SW480 (cell line): Measurements from ENCODE around the gene FAM170B.

Experiments
- DNase-seq: peaks from one replicate; pipeline ENCODE4 v3.0.0-alpha.2; 2016; ENCODE audit warnings: low spot score

The FAM170B gene

DNA sequence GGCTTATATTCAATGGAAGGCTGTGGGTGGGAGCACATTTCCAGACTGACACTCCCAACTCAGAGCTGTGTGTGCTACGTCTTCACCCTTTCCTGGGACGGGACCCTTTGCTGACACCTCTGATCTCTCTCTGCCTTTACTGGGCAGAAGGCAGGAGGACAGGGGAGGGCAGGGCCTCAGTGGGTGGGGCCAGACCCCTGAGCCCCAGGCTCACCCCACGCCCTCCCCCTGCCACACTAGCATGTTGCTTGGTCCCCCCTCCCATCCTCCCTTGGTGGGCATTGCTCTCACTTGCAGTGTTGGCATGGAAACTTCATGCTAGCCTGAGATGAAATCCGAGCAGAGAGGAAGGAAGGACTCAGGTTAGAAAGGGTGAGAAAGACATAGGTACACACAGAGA, 36.0 kb upstream of the FAM170B start:
- DNase-seq, result no peak

DNA sequence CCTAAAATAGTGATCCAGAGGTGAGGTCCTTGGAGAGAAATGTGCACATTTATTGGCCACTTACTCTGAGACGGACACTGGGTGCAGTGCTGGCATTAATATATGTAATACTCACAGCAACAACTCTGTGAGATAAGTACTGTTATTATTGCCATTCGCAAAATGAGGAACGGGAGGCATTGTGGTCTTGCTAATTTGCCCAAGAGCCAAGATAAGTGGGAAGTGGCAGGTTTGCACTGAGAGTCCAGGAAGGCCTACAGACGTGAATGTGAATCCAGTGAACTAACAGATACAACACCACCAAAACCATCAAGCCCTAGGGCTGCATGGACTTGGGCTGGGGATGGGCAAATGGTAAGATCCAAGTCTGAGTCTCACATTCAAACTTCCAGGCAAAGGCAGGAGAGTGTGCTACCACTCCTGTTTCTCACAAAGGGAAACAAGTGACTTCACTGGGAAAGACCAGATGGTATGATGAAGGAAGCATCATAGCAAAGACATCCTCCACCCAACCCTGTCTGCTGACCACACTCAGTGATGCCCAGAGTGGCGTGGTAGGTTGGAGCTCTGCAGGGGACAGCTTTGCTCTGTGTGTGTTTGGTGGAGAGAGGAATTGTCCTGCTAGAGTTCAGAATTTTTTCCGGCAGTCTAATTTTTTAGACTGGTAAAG, 35.1 kb upstream of the FAM170B start:
- no peak for DNase-seq

GRCh38 chr10:49168171-49168540, 34.3 kb upstream of the FAM170B start:
- no peak for DNase-seq

DNA sequence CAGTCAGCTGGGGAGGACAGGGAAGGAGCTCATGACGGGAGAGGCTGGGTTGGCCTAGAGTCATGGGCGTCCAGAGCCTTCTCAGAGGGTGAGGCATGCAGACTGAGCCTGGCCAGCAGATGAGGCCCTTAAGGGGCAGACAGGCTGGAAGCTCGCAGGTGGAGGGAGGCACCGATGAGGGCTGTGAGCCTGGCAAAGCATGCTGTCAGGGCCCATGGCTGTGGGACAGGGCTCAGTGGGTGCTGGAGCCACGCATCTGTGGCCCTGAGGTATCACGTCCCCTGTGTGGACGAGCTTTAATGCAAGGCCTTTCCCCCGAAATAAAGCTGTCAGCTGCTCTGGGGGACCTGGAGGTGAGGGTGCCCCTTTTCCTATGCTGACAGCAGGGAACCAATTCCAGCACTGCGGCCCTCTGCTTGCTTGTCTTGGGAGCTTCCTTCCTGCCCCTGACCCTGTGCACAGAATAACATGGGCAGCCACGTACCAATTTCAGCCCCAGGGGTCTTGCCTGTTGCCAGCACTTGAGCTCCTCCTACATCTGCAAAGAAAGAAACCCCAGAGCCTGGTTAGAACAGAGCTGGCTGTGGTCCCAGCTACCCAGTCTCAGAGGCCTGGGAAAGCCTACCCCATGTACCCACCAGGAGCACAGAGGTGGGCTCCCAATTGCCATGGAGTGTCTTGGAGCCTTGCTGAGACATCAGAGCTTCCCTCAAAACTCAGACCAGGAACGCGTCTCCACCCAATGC, 33.8 kb upstream of the FAM170B start:
- DNase-seq, result no peak

- DNase-seq, result no peak
Observed at GRCh38 chr10:49166484-49167400, 32.9 kb upstream of the FAM170B start.

- no peak for DNase-seq
Observed at GRCh38 chr10:49165821-49166483, 32.1 kb upstream of the FAM170B start.

DNA sequence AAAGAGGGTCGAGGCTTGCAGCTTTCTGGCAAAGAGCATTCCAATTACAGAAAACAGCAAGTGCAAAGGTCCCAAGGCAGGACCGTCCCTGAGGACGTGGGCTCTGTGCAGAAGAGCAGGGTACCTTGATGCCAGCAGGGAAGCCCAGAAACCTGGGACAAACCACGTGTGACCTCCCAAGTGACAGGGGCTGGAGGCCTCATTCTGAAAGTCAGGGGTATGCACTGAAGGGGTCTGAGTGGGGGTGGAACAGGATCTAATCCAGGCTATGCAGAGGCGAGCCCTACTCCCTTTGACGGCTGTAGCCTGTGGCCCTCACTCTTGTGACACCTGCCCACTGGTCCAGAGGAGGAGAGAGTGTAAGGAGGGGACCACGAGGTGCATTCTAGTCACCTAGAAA, 31.4 kb upstream of the FAM170B start:
- no peak for DNase-seq

DNA sequence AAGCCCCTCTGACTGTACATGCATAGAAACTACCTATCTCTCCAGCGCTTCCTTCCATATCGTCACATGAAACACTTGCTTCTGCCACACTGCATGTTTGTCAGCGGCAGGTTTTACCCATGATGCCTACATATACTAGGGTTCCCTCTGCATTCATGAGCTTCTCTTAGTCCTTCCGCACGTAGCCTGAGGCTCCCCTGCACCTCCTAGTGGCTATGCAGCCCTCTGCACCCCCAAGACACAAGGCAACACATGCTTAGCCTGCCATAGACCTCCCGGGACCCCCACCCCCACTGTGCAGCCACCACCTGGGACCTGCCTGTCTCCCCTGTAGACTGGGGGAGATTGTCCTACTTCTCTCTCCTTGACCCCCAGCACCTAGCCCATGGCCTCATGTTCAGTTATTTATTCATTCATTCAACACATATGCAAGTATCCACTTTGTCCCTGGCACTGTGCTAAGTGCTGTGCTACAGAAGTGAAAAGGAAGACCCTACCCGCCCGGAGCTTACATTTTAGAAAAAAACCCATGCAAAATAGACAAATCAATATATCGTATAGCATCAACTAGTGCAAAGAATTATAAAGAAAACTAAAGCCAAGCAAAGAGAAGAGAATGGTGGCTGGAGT, 30.9 kb upstream of the FAM170B start:
- peak; percentile 20 for DNase-seq

GRCh38 chr10:49163741-49164140, 29.9 kb upstream of the FAM170B start:
- DNase-seq, result no peak

DNA sequence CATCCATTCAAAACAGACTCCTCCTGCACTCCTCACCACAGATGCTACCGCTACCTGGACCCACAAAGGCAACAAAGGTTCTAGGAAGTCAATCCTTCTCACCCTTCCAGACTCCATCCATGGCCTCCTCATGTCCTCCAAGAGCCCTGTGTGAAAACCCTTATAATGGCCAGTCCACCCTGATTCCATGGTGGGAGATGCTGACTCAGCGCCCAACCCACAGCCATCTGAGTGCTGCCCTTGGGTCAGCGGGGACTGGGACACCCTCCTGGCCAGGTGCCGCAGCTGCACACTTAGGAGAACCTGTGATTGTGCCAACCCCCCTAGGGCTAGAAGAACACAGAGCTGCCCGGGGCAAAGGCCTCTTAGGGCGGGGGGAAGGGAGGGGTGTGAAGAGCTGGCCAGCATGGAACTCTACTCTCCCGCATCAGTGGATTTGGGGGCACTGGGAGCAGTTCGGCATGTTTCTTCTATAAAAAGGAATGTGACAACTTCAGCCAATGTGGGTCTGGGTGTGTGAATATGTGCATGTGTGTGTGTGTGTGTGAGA, 29.0 kb upstream of the FAM170B start:
- DNase-seq, result no peak

- no peak for DNase-seq
Observed at GRCh38 chr10:49162063-49162462, 28.2 kb upstream of the FAM170B start.

DNA sequence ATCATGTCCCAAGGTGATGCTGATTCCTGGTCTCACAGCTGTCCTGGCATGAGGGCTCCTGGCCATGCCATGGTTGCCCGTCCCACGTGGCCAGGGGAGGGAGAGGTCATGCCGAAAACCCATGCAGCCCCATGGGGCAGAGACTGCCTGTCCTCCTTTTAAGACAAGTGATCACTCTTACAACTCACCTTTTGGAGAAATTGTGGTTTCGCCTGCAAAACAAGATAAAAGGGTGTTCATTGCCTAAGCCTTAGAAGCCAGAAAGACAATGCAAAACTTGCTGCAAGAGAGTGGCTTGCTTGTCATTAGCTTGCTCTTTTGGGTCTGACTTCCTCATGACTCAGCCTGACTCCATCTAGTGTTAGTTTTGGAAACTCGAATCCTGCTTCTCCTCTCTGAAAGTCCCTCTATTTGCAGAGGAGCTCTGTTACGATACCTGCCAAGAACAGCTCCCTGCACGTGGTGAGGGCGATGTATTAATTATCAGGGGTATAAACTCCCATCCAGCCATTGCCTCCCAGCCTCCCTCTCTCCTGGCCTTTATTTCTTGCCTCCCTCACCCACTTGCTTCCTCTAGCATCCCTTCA, 27.7 kb upstream of the FAM170B start:
- peak; percentile 47 for DNase-seq

DNA sequence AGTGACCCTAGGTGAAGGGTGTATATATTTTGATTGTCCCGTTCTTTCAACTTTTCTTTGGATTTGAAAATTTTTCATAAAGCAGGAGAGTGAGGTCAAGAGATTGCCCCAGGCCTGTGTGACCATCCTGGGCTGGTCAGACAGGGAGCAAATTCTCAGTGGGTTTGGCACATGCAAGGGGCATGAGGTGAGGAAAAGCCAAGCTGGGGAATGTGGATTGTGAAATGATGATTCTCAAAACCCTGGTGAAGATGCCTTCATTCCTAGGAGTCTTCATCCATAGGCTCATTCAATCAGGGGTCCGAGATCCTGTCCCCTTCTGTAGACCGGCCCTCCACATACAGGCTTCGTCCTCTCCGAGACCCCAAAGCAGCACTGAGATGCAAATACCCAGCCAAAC, 27.0 kb upstream of the FAM170B start:
- DNase-seq, result no peak

GRCh38 chr10:49160110-49160509, 26.3 kb upstream of the FAM170B start:
- DNase-seq, result no peak

- no peak for DNase-seq
Observed at GRCh38 chr10:49158915-49159314, 25.1 kb upstream of the FAM170B start.

DNA sequence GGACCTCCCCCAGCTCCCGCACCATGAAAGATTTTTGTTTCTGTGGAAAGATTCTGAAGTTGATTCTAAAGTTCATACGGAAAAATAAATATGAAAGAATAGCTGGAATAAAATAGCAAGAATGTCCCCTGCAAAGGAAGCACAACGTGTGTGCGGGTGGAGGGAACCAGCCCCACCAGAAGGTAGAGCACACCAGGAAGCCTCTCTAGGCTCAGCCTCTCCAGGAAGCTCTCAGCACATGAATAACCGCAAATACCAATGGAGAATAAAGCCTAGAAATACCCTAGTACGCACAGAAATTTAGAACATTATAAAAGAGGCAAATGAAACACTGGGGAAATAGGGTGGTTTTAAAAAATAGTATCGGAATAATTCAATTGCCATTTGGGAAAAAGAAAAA, 24.6 kb upstream of the FAM170B start:
- DNase-seq, result no peak

GRCh38 chr10:49157229-49157628, 23.4 kb upstream of the FAM170B start:
- DNase-seq, result no peak

GRCh38 chr10:49154641-49155040, 20.8 kb upstream of the FAM170B start:
- DNase-seq, result no peak

- DNase-seq, result no peak
Observed at GRCh38 chr10:49153971-49154370, 20.1 kb upstream of the FAM170B start.

- DNase-seq, result no peak
Observed at GRCh38 chr10:49153115-49153514, 19.3 kb upstream of the FAM170B start.

GRCh38 chr10:49152663-49153062, 18.8 kb upstream of the FAM170B start:
- DNase-seq, result no peak
